ENCODE results near the gene TLX1. TPM values are rescaled to one million over a fixed set of nuclear protein-coding genes. Genes with fewer than 3 reads are reported as not detected.

TLX1 gene
- total RNA-seq, 4 donors from 2014 or later = not detected

- TF ChIP-seq, protein P1, sequence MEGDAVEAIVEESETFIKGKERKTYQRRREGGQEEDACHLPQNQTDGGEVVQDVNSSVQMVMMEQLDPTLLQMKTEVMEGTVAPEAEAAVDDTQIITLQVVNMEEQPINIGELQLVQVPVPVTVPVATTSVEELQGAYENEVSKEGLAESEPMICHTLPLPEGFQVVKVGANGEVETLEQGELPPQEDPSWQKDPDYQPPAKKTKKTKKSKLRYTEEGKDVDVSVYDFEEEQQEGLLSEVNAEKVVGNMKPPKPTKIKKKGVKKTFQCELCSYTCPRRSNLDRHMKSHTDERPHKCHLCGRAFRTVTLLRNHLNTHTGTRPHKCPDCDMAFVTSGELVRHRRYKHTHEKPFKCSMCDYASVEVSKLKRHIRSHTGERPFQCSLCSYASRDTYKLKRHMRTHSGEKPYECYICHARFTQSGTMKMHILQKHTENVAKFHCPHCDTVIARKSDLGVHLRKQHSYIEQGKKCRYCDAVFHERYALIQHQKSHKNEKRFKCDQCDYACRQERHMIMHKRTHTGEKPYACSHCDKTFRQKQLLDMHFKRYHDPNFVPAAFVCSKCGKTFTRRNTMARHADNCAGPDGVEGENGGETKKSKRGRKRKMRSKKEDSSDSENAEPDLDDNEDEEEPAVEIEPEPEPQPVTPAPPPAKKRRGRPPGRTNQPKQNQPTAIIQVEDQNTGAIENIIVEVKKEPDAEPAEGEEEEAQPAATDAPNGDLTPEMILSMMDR (IDR thresholded peaks at IDR 0.05; ENCODE audit: low read depth) = no peak
These were observed 9.5 kb upstream of the TLX1 start for GRCh38 chr10:101121654-101122031.

- TF ChIP-seq, protein P1 (IDR thresholded peaks at IDR 0.05; ENCODE audit: low read depth) = no peak
These were observed 8.6 kb upstream of the TLX1 start for GRCh38 chr10:101122270-101123084.

GRCh38 chr10:101123085-101123814, 7.8 kb upstream of the TLX1 start:
- TF ChIP-seq, protein P1 (IDR thresholded peaks at IDR 0.05; ENCODE audit: low read depth) = no peak

DNA sequence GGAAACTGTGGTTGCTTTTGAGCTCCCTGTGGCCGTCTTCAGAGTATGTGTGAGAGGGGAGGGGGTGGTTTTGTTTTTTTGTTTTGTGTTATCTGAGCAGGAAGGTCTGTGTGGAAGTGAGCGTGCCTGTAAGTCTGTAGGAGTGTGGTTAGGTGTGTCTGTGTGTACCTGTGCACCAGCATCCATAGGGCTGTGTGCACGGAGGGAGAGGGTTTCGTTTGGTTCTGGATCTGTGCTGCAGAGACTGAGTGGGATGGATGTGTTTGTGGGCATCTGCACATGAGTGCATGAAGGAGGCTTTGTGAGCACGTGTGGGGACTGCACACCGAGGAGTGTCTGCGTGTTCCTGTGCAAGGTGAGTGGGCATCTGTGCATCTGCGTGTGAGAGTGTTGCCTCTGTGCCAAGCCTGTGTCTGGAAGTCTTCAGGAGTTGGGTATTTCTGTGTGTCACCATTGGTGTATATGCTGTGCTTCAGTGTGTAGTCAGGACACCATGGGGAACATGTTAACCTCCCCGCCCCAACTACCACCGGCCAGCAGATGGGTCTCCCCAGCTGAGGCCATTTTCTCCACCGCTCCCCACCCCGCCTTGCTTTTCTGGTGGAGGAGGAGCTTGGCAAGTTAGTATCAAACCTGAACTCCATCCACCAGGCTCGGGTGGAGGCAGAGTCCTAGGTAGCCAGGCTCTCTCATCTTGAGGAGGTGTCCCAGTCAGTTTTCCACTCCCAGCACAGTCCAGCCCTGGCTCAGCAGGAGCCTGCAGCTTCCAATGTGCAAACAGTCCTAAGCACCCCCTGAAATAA, 7.1 kb upstream of the TLX1 start:
- TF ChIP-seq, protein P1 (IDR thresholded peaks at IDR 0.05; ENCODE audit: low read depth) = no peak

DNA sequence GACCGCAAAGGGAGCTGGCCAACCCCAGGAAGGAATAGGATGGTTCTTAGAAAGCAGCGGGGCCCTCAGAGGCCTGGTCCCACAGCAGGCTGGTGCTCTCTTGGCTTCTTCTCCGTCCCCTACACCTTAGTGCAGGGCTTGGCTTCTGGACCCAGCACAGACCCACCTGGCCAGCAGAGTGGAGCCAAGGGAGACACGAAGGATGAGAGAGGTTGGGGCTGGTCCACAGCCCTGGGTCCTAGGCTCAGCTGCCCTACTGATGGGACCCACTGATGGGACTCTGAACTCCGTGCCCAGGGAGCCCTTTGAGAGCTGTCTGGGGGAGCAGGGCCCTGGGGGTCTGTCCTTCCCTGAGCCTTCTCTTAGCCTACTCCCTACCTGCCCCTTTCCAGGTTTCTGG, 6.2 kb upstream of the TLX1 start:
- TF ChIP-seq, protein P1 (IDR thresholded peaks at IDR 0.05; ENCODE audit: low read depth) = no peak

DNA sequence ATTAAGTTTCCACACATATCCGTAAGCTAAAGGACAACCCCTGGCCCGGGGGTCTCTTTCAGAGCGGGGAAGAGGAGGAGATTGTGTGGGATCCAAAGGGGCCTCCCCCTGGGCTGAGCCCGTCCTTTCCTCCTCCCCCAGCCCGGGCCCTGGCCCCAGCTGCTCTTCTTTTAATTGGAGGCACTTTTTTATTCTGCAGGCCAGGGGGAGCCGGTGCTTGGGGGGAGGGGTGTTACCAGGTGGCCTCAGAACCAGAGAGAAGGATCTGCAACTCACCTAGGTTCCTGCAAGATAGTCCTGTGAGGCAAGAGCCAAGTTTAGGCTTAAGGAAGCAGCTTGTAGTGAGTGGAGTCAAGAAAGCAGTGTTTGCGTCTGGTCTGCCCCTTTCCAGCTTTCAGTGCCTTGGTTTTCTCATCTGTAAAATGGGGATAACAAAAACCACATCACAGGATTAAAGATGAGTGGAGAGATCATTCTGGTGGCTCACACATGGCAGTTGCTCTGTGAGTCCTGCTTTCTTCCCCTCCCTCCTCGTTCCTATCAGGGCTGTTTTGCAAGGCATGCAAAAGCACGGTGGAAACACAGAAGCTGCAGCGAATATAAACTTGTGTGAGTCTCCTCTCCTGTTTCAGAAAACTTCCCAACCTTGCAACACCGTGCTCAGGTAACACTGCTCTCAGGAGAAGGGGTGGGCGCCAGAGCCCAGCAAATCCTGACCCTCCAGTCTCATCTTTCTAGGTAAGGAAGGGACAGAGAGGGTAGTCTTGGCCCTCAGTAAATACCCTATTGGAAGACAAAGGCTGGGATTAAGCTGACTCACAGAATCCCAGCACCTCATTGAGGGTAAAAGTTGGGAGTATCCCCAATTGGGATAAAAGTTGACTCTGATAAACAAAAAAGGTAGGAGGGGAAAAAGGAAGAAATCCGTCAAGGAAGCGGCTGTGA, 4.1 kb upstream of the TLX1 start:
- TF ChIP-seq, protein P1 (IDR thresholded peaks at IDR 0.05; ENCODE audit: low read depth) = no peak
